Measurements from ENCODE around the gene SCFD1. TPM values are rescaled to one million over a fixed set of nuclear protein-coding genes. Genes with fewer than 3 reads are reported as not detected.
"Not testable (repeated sequence)": the region's sequence is repeated elsewhere in the genome, so short reads cannot be mapped to it uniquely, and the experiment has no call there.

Gene SCFD1
- total and polyA plus RNA-seq, 10 of the 15 experiments (the other 5 are each of a cell fraction or from before 2014, with no cell fraction given) = 61.5 to 98.4 (median 82.5) TPM

- TF ChIP-seq HSF1 (IDR thresholded peaks at IDR 0.05; ENCODE audit: low read depth, low read length) (no peak), NFIC (IDR thresholded peaks at IDR 0.05; ENCODE audit: low read depth, low read length) (no peak)
Observed at GRCh38 chr14:30638926-30639325, 16.8 kb downstream of the SCFD1 start (continued).

- Histone ChIP-seq H3K4me3 (no peak overlapping the region), H2AFZ (ENCODE audit: control insufficient read depth, low read depth, low read length) (no peak overlapping the region), H3K4me2 (ENCODE audit: control insufficient read depth, insufficient read depth) (no peak overlapping the region), H3K9me3 (replicated peaks; ENCODE audit: control insufficient read depth, insufficient read depth, low read length) (peaks cover 8% of the 10 kb centered on the region), H3K79me2 (ENCODE audit: control insufficient read depth, insufficient read depth, low read length) (no peaks in the 10 kb centered on the region), H4K20me1 (ENCODE audit: control insufficient read depth, insufficient read depth) (no peaks in the 10 kb centered on the region), H3K27ac (ENCODE audit: control insufficient read depth, insufficient read depth) (no peak overlapping the region), H3K36me3 (ENCODE audit: control insufficient read depth in 2 of 2, insufficient read depth in 2 of 2, low read length in 1 of 2) (peaks cover 0 to 23% of the 10 kb centered on the region in 2 experiments; a peak in 2 of 4 replicates), H3K9ac (ENCODE audit: control insufficient read depth, insufficient read depth, low read length) (no peak overlapping the region), H3K27me3 (replicated peaks in 1 of 2; ENCODE audit: control insufficient read depth in 2 of 2, insufficient read depth in 2 of 2, low read length in 1 of 2) (no peaks in the 10 kb centered on the region), H3K4me1 (ENCODE audit: control insufficient read depth, insufficient read depth, low read length) (no peaks in the 10 kb centered on the region)
- intact Hi-C loops (cut with micrococcal nuclease; ENCODE audit: unreplicated experiment) (no loop called here), in situ Hi-C loops (cut with MboI) (no loop called here)
- no peak for TF ChIP-seq JUND (IDR thresholded peaks at IDR 0.05; ENCODE audit: low read depth, low read length)
- no peak for TF ChIP-seq ZBTB4 (CRISPR knock-in tag; IDR thresholded peaks at IDR 0.05)
- TF ChIP-seq KDM1A (IDR thresholded peaks at IDR 0.05; ENCODE audit: borderline replicate concordance) = no peak
- no peak for TF ChIP-seq HSF1 (IDR thresholded peaks at IDR 0.05; ENCODE audit: low read depth, low read length)
- no peak for TF ChIP-seq ATF7 (IDR thresholded peaks at IDR 0.05; ENCODE audit: low read depth)
- no peak for TF ChIP-seq ZNF24 (IDR thresholded peaks at IDR 0.05)
- TF ChIP-seq CHD4 (IDR thresholded peaks at IDR 0.05) = no peak
- no peak for TF ChIP-seq TARDBP (IDR thresholded peaks at IDR 0.05; ENCODE audit: borderline replicate concordance)
- 96% methylated on average over 1 of the region's 1 CpG for WGBS (ENCODE audit: insufficient coverage, insufficient replicate concordance, low lambda C conversion rate, missing lambda C conversion rate)
- ATAC-seq (no peak), FAIRE-seq (no peak), DNase-seq (ENCODE audit: low read depth, low spot score) (no peak)
- POLR2A ChIA-PET = no interaction called here
- BruUV-seq (replicated peaks) = no TSS peak
- RAD21 ChIA-PET (ENCODE audit: unreplicated experiment) = no interaction called here
- CTCF ChIA-PET = no interaction called here
- SMC1A ChIA-PET (ENCODE audit: uncharacterized antibody, unreplicated experiment) = interaction anchor here (2.0 kb wide), 1 partner anchor 19 kb away, joined by 5 read pairs; the partner anchor contains the start of gene SCFD1
Observed at GRCh38 chr14:30641207-30641606, 19.1 kb downstream of the SCFD1 start.

GRCh38 chr14:30644462-30644861, 22.3 kb downstream of the SCFD1 start:
- H3K4me2 ChIP-seq (ENCODE audit: control insufficient read depth, insufficient read depth); SMC1A ChIA-PET (ENCODE audit: uncharacterized antibody, unreplicated experiment); DNase-seq (ENCODE audit: low read depth, low spot score); BruUV-seq (replicated peaks); in situ Hi-C loops (cut with MboI); ATAC-seq; H3K79me2 ChIP-seq (ENCODE audit: control insufficient read depth, insufficient read depth, low read length); H3K4me3 ChIP-seq; RAD21 ChIA-PET (ENCODE audit: unreplicated experiment); H3K27me3 ChIP-seq (replicated peaks in 1 of 2; ENCODE audit: control insufficient read depth in 2 of 2, insufficient read depth in 2 of 2, low read length in 1 of 2); H3K27ac ChIP-seq (ENCODE audit: control insufficient read depth, insufficient read depth); H3K9me3 ChIP-seq (replicated peaks; ENCODE audit: control insufficient read depth, insufficient read depth, low read length); intact Hi-C loops (cut with micrococcal nuclease; ENCODE audit: unreplicated experiment); H3K9ac ChIP-seq (ENCODE audit: control insufficient read depth, insufficient read depth, low read length); POLR2A ChIA-PET; H2AFZ ChIP-seq (ENCODE audit: control insufficient read depth, low read depth, low read length); H4K20me1 ChIP-seq (ENCODE audit: control insufficient read depth, insufficient read depth); FAIRE-seq; H3K4me1 ChIP-seq (ENCODE audit: control insufficient read depth, insufficient read depth, low read length): not testable (repeated sequence)
- CTCF ChIA-PET = interaction anchor here (1.3 kb wide), 1 partner anchor 11 kb away, joined by 3 read pairs; no protein-coding TSS in a partner anchor
- 89% methylated on average over 5 of the region's 5 CpGs for WGBS (ENCODE audit: insufficient coverage, insufficient replicate concordance, low lambda C conversion rate, missing lambda C conversion rate)
- peaks cover 1 to 20% of the 10 kb centered on the region in 2 experiments; a peak in 2 of 4 replicates for H3K36me3 ChIP-seq (ENCODE audit: control insufficient read depth in 2 of 2, insufficient read depth in 2 of 2, low read length in 1 of 2)
